Skeletal muscle tissue (tissue), 4 donors: Measurements from ENCODE around the gene SPATC1L. TPM values are rescaled to one million over a fixed set of nuclear protein-coding genes. Genes with fewer than 3 reads are reported as not detected.

Source experiments
- H3K27ac ChIP-seq: one replicate; pipeline ENCODE4 v1.7.0; 2013; ENCODE audit warnings: mild to moderate bottlenecking, low read depth, low read length, inconsistent platforms
- H3K27me3 ChIP-seq, 3 donors: one replicate each; pipeline ENCODE4 v1.7.0; 2013; ENCODE audit warnings: low read length in 3 of 3; ENCODE audit not compliant: control insufficient read depth in 3 of 3, insufficient read depth in 3 of 3
- H3K36me3 ChIP-seq, 3 donors: one replicate each; pipeline ENCODE4 v1.7.0; 2013; ENCODE audit warnings: low read length in 3 of 3; ENCODE audit not compliant: control insufficient read depth in 3 of 3, insufficient read depth in 3 of 3
- H3K4me1 ChIP-seq, 3 donors: one replicate each; pipeline ENCODE4 v1.7.0; 2013; ENCODE audit warnings: low read length in 3 of 3, mild to moderate bottlenecking in 3 of 3; ENCODE audit not compliant: control insufficient read depth in 3 of 3, insufficient read depth in 3 of 3
- H3K4me3 ChIP-seq, 3 donors: one replicate each; pipeline ENCODE4 v1.7.0; 2013; ENCODE audit warnings: low read length in 3 of 3
- H3K9ac ChIP-seq, 3 donors: one replicate each; pipeline ENCODE4 v1.7.0; 2013; ENCODE audit warnings: low read length in 3 of 3, mild to moderate bottlenecking in 3 of 3, moderate library complexity in 2 of 3, low read depth in 1 of 3
- H3K9me3 ChIP-seq, 3 donors: one replicate each; pipeline ENCODE4 v1.7.0; 2013; ENCODE audit warnings: low read length in 3 of 3; ENCODE audit not compliant: control insufficient read depth in 3 of 3
- total RNA-seq: library from RNA; depleted of rRNA; stranded (reverse); fragments of >200 nt; gene quantifications from one replicate; pipeline ENCODE4 v1.2.3, GENCODE V29; 2014
- donor health status: Osteomylitis.

SPATC1L gene
- total RNA-seq, 1 donor from 2014 or later = 1.6 TPM

DNA sequence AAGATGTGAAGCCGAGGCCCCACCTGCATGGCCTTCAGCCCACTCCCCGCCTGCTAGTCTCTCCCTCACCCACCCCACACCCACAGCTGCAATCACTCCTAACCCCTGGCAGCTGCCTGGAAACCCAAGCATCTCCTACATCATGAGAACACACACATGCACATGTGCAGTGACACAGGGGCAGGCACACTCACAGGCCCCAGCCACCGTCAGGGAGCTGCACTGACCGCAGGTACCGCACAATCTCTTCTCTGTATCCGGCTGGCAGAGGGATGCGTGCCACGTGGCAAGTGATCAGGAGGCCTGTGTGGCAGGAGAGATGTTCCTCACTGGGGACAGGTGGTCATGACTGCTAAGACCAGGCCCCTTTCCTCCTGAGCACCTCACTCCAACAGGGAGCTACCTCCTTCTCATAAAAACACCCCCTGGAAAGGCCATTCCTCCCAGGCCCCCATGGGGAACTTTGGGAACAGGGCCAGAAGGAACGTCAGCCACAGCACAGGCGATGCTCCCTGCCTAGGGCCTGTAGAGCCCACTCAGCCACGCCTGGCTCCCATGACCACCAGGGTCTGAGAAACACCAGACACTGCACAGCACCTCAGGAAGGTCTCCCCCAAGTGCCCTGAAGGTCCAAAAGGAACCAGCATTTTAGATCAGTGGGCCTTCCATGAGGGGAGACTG is 38.3 kb upstream of the SPATC1L start:
- H3K27ac ChIP-seq = peak overlapping the region; percentile 34
- peaks cover 26 to 57% (median 57%) of the 10 kb centered on the region in 3 donors for H3K4me1 ChIP-seq
- peak overlapping the region; percentile 2 to 69 (median 51) for H3K9ac ChIP-seq

DNA sequence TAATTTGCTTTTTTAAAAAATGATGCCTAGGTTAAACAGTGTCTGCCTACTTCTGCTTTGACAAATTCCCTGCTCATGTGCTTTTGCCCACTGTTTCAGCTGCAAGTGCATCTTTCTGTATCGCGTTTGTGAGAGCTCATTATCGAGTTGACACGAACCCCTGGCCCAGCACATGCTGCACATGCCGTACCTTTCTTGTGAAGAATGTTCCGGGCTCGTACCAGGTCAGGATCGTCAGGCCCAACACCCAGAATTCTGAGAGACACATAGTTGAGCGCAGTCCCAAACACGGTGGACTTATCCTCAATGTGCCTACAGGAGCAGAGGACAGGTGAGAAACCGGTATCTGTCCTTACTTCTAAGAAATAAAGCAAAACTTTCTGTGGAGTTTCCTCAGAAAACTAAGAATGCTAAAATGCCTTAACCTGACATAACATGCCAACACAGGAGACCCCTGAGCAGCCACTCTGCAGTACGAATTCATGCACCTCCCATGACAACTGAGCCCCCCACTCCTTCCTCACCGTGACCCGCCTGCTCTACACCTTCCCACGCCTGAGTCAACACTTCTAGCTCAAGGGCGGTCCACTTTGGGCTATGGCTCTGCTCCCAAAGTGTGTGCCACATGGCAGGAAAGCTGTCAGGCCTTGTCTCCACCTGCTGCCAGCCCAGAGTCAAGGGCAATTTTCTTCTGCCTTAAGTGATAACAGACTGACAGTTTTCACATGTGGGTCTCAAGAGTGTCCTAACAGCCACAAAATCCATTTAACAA is 37.6 kb upstream of the SPATC1L start:
- Histone ChIP-seq H3K27ac (peak overlapping the region; percentile 34), H3K9ac (peak overlapping the region in 1 of 3 donors; percentile 69), H3K9me3 (no peaks in the 10 kb centered on the region), H3K4me1 (peaks cover 19 to 50% (median 50%) of the 10 kb centered on the region in 3 donors), H3K4me3 (peak overlapping the region in 1 of 3 donors; percentile 13), H3K36me3 (peaks cover 25 to 31% (median 25%) of the 10 kb centered on the region in 3 donors), H3K27me3 (no peaks in the 10 kb centered on the region)

More for the DNA sequence above, 38.3 kb upstream of the SPATC1L start:
- no peaks in the 10 kb centered on the region for H3K9me3 ChIP-seq
- no peak overlapping the region for H3K4me3 ChIP-seq
- H3K36me3 ChIP-seq = peaks cover 21 to 31% (median 25%) of the 10 kb centered on the region in 3 donors
- no peaks in the 10 kb centered on the region for H3K27me3 ChIP-seq

DNA sequence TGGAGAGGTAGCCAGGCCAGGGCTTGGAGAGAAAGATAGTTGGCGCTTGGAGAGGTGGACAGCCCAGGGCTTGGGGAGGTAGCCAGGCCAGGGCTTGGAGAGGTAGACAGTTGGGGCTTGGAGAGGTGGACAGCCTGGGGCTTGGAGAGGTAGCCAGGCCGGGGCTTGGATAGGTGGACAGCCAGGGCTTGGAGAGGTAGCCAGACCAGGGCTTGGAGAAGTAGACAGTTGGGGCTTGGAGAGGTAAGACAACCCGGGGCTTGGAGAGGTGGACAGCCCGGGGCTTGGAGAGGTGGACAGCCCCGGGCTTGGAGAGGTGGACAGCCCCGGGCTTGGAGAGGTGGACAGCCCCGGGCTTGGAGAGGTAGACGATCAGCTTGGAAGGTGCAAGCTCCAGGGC is 36.6 kb upstream of the SPATC1L start:
- peaks cover 9 to 42% (median 40%) of the 10 kb centered on the region in 3 donors for H3K4me1 ChIP-seq
- H3K27ac ChIP-seq = no peak overlapping the region
- no peaks in the 10 kb centered on the region for H3K27me3 ChIP-seq
- H3K9me3 ChIP-seq = no peaks in the 10 kb centered on the region
- H3K4me3 ChIP-seq = no peak overlapping the region
- no peak overlapping the region for H3K9ac ChIP-seq
- H3K36me3 ChIP-seq = peaks cover 33 to 38% (median 33%) of the 10 kb centered on the region in 3 donors

DNA sequence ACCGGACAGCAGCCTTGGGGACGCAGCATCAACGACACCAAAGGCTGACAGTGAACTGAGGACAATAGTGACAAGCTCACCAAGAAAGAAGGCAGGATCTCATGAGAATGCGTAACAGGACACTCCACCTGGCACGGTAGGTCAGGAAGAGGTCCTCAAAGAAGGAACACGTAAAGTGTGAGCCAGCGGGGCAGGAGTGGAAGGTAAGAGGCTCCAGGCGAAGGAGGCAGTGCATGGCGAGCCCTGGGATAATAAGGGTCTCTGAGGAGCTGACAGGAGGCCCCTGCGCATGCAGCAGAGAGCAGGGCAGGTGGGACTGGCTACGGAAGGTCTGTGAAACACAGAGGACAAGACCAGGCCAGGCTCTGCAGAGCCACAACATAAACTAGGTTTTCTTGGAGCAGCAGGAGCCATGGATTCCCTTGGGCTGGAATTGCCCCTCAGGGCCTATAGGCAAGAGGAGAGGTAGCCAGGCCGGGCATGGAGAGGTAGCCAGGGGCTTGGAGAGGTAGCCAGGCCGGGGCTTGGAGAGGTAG is 36.1 kb upstream of the SPATC1L start:
- Histone ChIP-seq H3K9me3 (no peaks in the 10 kb centered on the region), H3K4me3 (no peak overlapping the region), H3K27ac (no peak overlapping the region), H3K36me3 (peaks cover 35 to 38% (median 37%) of the 10 kb centered on the region in 3 donors), H3K4me1 (peaks cover 9 to 40% (median 38%) of the 10 kb centered on the region in 3 donors), H3K27me3 (no peaks in the 10 kb centered on the region), H3K9ac (peak overlapping the region in 1 of 3 donors; percentile 40)

DNA sequence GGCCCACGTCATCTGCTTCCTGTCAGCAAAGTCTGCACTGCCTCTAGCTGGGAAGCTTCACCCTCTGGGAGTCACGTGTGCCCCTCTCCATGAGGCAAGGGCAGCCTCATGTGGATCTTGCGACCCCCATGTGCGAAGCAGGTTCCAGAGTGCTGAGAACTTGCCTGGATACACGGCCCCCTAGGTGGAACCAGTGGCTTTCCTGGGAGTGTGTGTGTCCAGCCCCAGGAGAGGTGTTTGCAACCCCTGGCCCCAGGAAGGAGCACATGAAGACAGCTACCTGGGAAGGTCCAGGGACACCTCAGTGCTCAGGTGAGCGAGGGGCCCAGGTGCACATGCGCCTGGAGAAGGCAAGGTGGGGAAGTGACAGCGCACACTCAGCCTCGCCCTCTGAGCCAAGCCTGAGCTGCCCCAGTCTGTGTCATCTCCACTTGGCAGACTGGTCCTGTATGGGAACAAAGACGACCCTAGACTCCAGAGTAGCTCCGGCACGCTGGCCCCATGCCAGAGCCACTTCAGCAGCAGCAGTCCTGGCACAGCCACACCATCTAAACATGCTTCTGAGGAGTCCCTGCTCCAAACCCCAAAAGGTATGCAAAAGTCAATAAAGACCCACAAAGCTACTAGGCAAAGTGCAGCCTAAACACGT is 35.5 kb upstream of the SPATC1L start:
- Histone ChIP-seq H3K9me3 (no peaks in the 10 kb centered on the region), H3K9ac (peak overlapping the region in 2 of 3 donors; percentile 12 to 40), H3K36me3 (peaks cover 37 to 39% (median 39%) of the 10 kb centered on the region in 3 donors), H3K27ac (no peak overlapping the region), H3K4me3 (no peak overlapping the region), H3K4me1 (peaks cover 9 to 40% (median 38%) of the 10 kb centered on the region in 3 donors), H3K27me3 (no peaks in the 10 kb centered on the region)

DNA sequence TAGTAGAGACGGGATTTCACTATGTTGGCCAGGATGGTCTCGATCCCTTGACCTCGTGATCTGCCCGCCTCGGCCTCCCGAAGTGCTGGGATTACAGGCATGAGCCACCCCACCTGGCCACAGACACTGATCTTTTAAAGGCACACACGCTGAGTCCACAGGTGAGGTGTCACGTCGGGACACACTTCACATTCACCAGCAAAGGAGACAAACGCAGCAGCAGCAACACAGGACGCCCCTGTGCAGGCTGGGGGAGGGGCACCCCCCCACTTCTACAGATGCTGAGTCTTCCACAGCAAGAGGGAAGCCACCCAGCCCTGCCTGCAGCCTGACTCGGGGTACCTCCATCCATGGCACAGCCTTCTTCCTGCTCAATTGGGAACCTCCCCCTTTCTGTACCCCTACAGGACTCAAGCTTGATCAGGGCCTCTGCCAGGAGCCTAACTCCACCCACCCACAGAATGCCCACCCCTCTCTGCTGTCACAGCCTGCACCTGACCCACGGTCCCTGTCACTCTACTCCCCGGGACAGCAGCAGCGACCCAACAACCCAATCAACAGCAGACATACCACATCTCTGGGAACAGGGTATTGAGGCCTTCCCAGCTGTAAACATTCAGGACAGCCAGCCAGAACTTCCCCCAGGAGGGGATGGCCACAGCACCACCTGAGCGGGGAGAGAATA is 34.8 kb upstream of the SPATC1L start:
- Histone ChIP-seq H3K9me3 (no peaks in the 10 kb centered on the region), H3K27ac (no peak overlapping the region), H3K9ac (peak overlapping the region in 1 of 3 donors; percentile 12), H3K27me3 (no peaks in the 10 kb centered on the region), H3K4me1 (peaks cover 9 to 36% (median 35%) of the 10 kb centered on the region in 3 donors), H3K36me3 (peaks cover 42 to 44% (median 44%) of the 10 kb centered on the region in 3 donors), H3K4me3 (no peak overlapping the region)

DNA sequence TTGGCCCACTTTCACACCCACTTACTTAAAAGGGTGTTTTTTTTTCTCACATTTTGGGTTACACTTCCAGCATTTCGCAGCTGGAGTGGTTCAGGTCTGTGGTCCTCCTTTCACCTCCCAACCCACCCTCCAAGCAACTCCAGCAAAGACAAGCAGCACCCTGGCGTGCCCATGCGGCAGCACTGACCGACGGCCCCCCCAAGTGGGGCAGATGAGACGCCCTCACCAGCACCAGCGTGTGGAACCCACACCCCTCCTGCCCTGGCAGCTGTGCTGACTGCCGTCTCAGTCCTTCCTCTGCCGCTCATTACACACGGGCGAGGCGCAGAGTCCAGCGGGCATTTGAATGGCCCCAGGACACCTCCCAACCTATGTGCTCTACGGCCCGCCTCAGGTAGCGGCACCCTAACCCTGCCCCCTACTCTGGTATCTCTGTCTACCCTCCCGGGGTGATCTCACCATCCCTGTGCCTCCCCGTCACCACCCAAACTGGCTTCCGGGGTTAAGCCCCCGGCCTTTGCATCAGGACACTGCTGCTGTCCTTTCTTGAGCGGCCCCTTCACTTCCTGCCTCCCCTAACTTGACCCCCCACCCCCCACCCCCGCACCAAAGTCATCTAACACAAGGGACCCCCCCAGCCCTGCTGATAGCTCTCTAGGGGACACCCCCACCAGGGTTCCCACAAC is 33.4 kb upstream of the SPATC1L start:
- H3K4me3 ChIP-seq = no peak overlapping the region

DNA sequence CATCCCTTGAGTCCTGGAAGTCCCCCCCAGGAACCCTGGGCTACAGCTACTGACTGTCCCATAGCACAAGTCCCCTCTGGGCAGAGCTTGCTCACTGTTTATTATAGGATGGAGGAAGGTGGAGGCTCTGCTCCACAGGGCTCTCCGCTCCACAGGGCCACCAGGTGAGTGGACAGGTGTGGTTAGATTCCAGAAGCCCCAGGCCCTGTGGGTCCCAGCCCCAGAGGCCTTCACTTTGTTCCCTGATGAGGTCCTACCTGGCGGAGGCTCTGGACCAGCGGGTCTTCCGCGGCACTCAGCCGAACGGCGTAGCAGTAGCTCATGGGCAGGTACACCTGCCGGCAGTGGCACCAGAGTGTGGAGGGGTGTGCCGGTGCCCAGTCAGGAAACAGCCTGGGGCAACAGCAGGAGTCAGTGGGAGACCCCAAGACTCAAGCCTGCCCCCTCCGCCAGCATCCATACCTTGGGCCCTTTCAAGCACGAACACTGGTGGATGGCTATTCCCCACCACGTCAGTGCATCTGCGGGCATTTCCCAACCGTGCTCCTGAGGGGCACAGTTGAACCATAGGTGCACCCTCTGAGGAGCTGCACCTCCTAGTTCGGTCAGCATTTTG is 32.0 kb upstream of the SPATC1L start:
- Histone ChIP-seq H3K9ac (no peak overlapping the region), H3K4me3 (no peak overlapping the region), H3K9me3 (no peaks in the 10 kb centered on the region), H3K27ac (no peak overlapping the region), H3K27me3 (no peaks in the 10 kb centered on the region), H3K4me1 (peaks cover 4 to 18% (median 18%) of the 10 kb centered on the region in 3 donors), H3K36me3 (peaks cover 50 to 58% (median 55%) of the 10 kb centered on the region in 3 donors)

More for the DNA sequence above, 33.4 kb upstream of the SPATC1L start:
- no peaks in the 10 kb centered on the region for H3K9me3 ChIP-seq
- H3K27ac ChIP-seq = no peak overlapping the region
- H3K27me3 ChIP-seq = no peaks in the 10 kb centered on the region
- H3K9ac ChIP-seq = peak overlapping the region in 1 of 3 donors; percentile 33
- H3K4me1 ChIP-seq = peaks cover 8 to 31% (median 28%) of the 10 kb centered on the region in 3 donors
- peaks cover 50 to 54% (median 53%) of the 10 kb centered on the region in 3 donors for H3K36me3 ChIP-seq
